NCI-H1436 treated with DMSO at 0.1 percent for 48 hours (cell line): ENCODE results near the gene IYD.
"Not testable (repeated sequence)": the region's sequence is repeated elsewhere in the genome, so short reads cannot be mapped to it uniquely, and the experiment has no call there.

Experiments used
- DNase-seq: peaks from one replicate; lab custom pipeline; 2025; lab: John Stamatoyannopoulos, UW

Gene IYD

DNA sequence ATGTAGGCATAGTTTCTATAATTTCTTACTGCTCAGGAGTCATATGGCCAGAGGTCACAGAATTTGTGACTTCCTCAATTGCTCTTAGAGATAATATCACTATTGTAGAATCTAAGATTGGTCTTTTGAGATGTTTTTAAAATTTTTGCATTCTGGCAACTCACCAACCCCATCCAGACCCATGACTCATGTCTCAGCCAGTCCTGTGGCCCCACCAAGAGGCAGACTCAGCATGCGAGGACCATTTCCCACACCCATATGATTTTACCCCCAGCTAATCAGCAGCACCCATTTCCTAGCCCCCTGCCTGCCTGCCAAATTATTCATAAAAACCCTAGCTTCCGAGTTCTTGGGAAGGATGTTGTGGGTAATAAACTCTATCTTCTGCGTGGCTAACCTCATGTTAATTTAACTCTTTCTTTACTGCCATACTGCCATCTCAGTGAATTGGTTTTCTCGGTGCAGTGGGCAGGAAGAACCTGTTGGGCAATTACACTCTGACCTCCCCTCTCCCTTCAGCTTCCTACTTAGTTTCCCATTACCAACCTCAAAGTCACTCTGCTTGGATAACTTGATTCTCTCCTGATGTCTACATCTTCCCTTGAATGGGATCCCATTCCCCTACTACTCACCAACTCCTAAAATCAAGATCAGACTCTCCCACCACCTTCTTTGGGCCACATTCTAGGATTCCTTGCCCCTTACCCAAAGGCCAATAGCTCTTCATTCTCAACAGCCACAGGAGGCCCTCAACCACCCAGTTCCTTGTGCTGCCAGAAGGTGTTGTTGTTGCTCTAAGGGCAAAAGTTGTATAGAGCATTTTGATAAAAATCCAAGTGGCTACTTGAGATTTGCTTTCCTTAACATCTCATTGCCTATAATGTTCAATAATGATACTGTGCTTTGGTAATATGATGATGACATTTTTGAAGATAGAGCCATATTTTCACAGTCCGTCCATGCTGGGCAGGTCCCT is 16.2 kb upstream of the IYD start:
- DNase-seq, result no peak

DNA sequence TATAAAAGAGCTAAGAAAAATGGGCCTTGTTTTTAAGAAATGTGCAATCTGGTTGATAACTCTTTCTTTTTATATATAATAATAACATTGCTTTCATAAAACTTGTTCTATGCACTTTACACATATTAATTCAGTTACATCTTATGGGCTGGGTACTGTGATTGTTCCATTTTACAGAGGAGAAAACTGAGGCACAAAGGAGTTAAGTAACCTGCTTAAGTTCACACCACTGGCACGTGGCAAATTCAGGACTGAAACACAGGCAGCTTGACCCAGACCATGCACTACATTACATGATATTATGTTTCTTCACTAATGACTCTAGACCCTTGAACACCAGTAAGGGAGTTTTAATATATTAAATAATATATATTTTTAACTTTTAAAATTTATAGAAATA is 15.4 kb upstream of the IYD start:
- no peak for DNase-seq

DNA sequence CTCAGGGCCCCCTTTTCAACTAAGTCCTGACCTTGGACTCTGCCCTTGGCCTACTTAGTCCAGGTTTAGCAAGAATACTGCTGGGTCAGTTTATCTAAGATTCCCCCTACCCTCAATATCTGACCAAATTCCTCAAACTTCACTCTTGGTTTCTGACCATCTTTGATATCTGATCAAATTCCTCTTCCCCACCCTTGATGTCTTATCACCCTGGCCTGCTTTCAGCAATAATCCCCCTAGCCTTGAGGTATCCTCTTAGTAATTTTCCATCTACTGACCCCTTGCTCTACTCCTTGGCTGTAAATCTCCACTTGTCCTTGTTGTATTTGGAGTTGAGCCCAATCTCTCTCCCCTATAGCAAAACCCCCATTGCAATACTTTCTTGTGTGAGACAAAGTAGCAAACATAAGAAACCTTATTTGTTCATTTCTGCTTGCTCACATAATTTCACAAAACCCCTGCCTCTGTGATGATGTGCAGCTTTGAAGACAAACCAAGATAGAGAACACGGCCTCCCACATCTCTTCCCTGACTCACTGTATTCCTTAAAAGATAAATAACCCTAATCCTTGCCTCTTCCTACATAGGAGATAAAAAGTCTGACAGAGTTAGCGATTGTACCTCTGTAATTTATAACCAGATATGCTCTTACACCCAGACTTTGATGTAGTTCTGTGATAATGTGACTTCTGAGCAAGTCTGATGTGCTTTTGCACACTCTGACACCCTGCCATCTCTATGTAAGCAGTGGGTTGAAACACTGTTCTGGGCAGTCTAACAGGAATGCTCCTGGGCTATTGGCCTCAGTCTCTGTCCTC is 13.8 kb upstream of the IYD start:
- DNase-seq, result no peak

DNA sequence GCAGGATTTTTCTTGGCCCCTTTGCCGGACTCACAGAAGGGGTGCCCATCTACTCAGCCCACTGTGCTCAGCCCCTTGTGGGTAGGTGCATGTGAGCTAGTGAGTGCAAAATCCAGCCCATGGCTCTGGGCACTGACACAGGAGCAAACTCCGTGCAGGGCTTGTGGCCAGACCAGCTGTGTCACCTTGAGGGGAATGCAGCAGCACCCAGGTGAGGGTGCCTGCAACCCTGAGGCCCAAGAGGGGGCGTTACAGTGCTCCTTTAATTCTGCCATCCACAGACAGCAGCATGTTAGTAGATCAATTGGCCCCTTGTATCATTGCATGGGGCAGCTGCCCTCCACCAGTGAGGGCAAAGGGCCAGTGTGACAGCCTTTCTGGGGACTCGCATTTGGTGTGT is 12.9 kb upstream of the IYD start:
- DNase-seq, result no peak

DNA sequence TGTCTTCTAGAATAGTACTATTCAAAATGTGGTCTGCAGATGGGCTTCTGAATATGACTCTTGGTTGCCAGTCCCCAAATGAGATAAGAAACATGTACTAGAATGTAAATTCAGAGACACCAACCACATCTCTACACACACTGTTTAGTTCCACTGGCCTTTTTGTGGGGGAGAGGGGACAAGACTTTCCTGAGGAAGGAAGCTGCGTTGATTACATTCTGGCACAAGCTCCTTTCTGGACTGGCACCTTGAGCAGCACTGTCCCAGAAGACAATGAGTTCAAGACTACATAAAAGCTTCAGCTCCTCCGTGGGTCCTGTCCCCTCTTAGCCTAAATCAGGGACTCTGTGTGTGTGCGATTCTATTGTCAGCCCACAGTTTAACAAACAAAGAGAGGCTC is 6.9 kb upstream of the IYD start:
- DNase-seq, result no peak

DNA sequence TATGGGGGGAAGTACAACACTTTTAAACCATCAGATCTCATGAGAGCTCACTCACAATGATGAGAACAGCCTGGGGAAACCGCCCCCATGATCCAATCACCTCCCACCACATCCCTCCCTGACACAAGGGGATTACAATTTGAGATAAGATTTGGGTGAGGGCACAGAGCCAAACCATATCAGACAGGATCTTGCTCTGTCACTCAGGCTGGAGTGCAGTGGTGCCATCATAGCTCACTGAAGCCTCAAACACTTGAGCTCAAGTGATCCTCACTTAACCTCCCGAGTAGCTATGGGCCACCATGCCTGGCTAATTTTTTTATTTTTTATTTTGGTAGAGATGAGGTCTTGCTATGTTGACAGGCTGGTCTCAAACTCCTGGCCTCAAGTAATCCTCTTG is 5.1 kb upstream of the IYD start:
- DNase-seq, result no peak

DNA sequence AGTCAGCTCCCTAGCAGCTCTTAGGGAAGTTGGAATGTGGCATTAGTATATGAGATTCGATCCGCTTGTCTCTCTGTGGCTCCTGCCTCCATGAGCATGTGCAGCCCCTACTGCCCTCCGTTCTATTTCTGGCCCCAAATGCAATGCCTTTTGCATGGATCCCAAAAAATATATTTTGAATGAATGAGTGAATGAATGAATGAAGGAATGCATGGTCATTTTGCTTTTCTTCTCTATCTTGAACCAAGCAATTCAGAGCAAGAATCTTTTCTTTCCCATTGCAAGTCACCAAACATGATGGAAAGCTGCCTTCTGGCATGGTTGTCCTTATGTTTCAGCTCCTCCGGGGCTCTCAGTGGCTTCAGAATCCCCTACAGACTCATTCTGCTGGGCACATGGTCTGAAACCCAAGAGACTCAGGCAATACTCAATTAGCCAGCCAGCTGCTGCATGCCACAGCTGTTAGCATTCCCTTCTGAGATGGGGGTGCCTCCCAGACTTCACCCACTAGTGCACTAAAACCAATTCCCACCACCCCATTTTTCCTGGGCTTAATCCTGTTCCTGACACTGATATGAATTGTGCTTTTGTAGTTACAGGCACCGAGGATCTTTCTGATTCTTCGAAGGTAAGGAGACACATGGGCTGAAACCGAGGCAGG is 2.6 kb upstream of the IYD start:
- DNase-seq, result no peak

DNA sequence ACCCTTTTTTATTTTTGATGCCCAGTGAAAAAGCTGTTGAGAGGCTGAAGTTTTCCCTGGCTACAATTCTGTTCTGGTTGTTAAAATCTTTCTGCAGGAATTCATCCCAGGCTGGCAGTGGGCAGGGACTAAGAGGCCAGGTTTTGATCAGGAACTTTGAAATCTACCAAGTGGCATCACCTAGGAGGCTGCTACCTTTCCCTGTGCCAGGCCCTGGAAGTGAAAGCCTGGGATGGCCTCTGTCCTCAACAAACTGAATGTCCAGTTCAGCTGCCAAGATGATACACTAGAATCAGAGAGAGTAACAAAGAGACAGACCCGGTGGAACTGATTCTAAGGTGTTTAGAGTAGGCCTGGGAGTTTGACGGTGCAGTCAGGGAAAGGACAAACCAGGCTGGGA is 596 bp downstream of the IYD start:
- DNase-seq, result no peak

DNA sequence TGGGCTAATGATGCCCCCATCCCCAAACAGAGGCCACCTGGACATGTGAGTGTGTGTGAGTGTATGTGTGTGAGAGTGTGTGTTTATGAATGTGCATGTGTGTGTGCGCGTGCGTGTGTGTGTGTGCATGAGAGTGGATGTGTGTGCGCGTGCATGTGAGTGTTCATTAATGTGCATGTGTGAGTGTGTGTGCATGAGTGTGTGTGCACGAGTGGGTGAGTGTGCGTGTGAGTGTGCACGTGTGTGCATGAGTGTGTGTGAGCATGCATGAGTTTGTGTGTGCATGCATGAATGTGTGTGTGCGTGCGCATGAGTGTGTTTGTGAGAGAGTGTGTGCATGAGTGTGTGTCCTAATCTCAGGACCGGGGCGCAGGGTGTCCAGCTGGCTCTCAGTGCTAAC is 1.3 kb downstream of the IYD start:
- no peak for DNase-seq

DNA sequence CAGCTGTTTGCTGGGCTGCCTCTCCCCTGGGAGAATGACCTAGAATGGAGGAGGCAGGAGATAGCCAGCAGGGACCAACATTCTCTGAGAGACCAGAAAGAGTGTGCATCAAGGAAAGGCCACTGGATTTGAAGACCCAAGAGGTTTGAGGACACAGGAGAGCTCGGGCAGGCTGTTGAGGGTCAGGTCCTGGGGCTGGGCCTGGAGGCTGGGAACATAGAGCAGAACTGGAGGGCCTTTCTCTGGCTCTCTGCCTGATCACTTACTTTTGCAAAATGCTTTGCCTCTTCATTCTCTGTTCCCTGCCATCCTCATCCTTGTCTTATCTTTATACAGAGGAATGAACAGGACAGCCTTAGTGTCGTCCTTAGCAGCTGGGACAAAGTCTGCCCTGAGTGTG is 2.5 kb downstream of the IYD start:
- DNase-seq, result no peak

DNA sequence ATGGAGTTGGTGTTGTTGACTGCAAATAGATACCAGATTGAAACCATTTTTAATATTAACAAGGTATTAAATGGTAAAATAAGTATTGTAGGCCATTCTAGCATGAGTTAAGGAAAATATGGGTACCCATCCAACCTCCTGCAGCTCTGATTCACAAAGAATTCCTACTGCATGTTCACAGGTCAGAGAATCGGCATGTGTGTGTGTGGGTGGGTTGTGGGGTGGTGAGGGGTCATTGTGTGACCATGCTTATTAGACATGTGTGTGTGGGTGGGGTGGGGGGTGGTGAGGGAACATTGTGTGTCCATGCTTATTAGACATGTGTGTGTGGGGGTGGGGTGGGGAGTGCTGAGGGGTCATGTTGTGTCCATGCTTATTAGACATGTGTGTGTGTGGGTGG is 3.2 kb downstream of the IYD start:
- no peak for DNase-seq

DNA sequence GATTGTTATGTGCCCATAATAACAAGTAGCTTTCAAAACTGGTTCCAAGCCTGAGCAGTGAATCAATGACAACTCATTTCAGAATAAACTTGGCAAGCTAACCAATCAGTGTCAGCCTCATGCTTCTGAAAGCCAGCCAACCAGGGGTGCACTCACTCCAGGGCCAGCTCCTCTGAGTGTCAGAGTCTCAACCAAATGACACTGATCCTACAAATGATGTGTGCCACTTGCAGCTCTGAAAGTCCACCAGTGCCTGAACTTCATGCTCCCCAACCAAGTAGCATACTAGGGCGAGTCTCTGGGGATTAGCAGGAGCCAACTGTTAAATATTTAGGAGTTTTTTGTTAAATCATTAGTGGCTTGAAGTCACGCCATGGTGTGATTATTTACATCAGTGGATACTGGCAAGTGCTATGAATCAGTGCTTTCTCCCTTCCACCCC is 4.5 kb downstream of the IYD start:
- no peak for DNase-seq

DNA sequence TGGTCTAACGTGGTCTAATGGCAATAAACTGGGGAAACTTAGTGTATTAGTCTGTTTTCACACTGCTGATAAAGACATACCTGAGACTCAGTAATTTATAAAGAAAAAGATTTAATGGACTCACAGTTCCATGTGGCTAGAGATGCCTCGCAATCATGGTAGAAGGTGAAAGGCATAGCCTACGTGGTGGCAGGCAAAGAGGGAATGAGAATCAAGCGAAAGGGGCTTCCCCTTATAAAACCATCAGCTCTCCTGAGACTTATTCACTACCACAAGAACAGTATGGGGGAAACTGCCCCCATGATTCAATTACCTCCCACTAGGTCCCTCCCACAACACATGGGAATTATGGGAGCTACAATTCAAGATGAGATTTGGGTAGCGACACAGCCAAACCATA is 5.5 kb downstream of the IYD start:
- not testable (repeated sequence) for DNase-seq

DNA sequence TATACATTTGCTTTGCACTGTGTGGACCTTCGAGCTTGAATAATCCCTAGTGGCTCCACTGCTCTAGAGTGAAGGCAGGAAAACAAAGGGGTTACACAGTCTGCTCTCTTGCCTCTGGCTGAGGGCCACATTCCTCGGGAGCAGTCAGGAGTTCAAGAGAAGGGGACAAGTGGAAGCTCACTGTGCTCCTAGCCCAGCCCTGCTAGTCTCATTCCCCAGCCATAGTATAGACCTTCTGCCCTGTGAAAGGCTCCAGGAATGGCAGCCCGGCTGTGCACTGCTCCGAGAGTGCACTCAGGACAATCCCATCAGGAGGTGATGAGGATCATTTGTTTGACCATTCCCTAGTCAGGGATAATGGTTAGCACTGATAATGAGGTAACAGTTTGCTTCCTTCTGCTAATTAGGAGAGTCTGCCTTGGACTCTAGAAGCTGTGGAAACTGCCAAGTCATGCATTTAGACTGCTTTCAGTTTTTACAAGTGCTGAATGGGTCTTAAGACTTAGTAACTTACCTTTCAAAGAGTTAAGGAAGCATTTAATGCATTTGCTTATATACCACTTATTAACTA is 8.5 kb downstream of the IYD start:
- no peak for DNase-seq

DNA sequence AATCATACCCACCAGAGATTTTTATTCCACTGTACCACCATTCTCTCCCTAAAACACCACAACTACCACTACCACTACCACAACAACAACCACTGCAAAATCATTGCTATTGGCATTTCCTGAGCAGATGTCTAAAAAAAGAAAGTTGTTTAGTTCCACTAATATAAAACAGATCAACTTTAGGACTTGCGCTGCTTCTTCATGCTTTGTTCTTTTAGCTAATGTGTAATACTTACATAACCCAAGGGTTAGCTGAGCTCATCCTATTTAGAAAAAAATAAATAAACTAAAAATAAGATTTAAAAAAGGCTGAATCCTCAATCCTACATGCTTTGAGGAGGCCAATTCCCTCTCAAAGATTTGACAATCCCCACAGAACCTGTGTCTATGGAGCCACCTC is 11.4 kb downstream of the IYD start:
- DNase-seq, result no peak

DNA sequence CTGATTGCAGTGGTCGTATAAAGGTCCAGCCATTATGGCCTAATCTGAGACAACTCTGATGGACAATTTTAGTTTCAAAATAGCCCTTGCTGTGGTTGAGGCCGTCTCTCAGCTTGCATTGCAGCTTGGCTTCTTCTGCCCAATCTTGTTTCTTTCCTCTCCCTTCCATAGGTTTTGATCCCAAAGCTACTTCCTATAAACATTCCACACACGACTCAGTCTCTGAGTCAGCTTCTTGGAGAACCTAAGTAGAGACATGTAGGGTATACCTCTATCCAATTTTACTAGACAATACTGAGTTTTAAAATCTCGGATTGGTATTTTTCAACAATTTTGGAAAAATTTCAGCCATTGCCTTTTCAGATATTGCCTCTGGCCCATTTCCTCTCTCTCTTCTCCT is 13.4 kb downstream of the IYD start:
- DNase-seq, result no peak

DNA sequence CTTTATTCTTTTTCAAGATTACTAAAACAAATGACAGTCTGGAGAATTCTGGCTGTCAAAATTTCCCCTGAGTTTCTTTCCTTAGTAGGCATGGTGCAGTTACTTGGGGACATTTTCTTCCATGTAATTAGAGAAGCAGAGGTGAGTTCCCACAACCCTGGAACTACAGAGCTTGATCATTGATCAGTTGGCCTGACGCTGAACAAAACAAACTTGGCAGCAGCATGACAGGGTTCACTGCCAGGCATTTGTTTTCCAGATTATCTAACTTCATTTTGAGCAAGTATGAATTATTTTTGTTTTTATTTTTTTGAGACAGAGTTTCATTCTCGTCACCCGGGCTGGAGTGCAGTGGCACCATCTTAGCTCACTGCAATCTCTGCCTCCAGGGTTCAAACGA is 22.6 kb downstream of the IYD start:
- no peak for DNase-seq

DNA sequence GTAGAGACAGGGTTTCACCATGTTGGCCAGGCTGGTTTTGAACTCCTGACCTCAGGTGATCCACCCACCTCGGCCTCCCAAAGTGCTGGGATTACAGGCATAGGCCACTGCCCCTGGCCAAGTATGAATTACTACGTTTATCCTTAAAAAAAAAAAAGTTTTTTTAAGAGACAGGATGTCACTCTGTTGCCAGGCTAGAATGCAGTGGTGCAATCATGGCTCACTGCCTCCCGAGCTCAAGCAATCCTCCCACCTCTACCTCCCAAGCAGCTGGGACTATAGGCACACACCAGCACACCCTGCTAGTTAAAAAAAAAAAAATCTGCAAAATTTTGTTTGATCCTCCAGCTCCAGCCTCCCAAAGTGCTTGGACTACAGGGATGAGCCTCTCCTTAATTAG is 23.1 kb downstream of the IYD start:
- no peak for DNase-seq

DNA sequence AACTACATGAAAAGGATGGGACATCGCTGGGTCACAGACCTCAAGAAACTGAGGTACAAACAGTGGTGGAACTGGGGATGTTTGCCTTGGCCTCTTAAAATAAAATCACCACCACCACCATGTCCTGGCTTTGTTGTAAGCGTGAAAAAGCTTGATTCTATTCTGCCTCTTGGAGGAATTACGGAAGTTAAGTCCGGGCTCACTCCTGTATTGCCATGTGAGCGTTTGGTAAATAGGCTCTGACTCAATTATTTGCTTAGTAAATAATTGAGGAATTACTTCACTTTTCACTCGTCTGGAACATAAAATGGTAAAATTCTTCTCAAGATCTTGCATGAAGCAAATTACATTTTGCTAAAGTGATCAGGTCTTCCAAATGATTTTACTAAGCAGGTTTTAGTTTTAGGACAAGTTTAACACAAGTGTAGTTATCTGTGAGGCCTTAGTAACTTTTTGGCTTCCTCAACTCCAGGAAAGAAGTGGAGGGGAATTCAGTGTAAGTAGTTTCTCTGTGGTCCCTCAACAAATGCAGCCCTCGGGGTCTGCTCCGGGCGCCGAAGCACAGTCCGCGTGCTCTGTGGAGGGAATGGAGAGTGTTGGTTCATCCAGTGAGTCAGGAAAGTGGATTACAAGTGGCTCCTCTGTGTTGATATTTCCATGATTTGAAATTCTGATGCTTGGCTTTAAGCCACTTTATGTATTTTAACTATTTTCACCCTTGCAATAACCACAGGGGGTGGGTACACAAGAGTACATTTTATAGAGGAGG is 23.8 kb downstream of the IYD start:
- no peak for DNase-seq

DNA sequence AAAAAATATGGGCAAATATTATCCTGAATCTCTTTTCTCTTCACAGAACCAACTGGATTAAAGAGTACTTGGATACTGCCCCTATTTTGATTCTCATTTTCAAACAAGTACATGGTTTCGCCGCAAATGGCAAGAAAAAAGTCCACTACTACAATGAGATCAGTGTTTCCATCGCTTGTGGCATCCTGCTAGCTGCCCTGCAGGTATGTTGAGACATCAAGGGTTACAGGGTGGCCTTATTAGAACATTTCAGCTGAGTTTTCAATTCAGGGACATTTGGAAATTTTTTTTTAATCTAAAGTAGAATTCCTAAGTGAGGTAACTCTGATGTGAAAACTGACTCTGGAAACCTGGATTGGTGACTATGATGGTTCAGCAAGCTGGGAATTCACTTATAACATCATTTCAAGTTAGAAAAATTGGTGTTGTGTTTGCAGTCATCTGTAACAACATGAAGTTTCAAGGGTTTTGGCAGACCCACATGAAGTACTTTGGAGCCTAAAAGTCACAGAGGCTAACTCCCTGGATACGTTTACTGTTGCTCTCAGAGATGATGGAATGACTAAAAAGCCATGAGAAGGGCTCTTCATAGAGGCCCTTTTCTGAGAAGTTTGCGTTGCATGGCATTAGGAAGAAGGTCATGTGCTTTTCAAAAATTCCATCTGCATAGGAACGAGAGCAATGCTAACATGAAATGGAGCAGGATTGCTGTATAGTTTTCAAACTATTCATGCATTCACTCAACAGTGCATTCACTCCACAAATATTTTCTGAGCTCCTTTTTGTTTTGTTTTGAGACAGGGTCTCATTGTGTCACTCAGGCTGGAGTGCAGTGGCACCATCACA is 25.5 kb downstream of the IYD start:
- no peak for DNase-seq

DNA sequence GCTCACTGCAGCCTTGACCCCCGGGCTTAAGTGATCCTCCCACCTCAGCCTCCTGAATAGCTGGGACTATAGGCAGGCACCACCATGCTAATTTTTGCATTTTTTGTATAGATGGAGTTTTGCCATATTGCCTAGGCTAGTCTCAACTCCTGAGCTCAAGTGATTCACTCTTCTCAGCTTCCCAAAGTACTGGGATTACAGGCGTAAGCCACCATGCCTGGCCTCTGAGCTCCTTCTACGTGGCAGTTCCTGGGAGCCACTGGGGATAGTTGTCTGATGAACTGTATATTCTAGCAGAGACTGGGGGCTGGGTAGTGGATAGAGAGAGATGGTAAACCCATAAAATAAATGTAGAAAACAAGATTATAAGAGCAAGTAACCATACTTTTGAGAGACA is 26.1 kb downstream of the IYD start:
- DNase-seq, result no peak
